8988T (cell line): Measurements from ENCODE around the gene RPL37A.

Experiments
- DNase-seq: peaks from one replicate; pipeline ENCODE4 v3.0.0; 2011

The RPL37A gene

DNA sequence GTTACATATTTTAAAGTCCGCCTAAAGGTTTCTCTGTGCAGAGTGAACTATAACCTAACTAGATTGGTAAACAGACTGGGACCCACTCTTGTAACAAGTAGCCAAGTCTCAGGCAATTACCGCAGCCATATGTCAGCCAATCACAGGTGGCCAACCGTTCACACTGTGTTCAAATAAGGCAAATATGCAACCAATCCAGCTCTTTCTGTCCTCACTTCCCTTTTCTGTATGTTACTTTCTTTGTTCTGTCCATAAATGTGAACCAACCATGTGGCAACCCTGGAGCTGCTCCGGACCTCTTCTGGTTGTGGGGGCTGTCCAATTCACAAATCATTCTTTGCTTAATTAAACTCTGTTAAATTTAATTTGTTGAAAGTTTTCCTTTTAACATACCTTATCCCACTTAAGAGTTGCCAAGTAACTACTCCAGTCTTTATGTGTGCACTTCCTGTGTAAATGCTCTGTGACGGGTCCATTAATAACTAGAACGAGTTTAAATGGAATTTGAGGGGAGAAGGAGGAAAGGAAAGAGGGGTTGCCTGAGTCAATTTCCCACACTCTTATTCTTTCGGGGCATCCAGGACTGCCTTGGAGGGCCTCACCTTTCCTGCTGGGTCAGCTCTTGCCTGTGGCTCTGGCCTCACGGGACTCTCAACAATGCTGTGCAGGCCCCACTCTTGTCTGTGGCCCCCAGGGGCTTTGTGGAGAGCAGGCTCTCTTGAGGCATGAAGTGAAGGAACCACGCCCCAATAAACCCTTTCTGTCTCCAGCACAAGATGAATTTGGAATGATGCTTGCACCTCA is 6.6 kb upstream of the RPL37A start:
- DNase-seq = no peak

DNA sequence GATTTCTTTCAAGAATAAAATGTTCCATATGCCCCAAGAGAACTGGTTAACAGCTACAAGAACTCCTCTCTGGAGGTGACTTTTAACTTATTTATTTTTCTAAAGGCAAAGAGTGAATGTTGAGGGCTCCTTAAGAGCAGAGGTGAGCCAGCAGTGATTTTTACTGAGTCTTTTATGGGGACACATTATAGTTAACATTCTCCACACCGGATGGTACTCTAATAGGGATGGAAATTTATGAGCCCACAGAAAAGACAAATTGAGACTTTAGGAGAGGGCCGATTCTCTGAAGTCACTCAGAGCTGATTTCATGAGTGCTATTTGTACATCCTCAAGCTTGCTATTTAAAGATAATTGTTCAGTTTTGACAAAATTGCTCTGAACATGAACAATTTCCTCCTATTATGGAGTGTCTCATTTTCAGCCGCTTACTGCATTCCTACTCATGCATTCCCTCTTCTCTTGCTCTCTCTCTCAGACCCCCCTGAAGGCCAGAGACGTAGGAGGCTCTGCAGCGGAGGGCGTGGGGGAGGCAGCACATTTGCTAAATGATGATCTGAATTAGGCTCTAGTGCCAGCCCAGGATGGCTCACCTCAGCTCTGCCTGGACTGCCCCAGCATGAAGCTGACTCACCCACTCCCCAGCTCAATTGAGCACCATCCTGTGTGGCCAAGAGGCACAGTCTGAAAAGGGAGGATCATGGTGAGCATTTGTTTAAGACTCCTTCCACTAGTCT is 5.9 kb upstream of the RPL37A start:
- no peak for DNase-seq

GRCh38 chr2:216493334-216493685 is 5.3 kb upstream of the RPL37A start:
- DNase-seq = no peak

DNA sequence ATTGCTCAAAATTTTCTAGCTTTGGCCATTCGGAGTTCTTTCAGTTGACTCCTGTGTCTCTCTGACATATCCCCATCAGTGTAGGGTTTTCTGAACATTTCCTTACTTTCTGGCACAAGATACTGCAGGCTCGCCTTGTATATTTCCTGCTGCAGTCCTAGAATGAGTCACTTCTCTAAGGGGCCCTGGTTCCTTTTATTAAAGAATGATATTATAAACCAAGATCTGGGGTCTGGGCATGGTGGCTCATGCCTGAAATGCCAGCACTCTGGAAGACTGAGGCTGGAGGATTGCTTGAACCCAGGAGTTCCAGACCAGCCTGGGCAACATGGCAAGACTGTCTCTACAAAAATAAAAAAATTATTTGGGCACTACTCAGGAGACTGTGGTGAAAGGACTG is 3.0 kb upstream of the RPL37A start:
- DNase-seq = no peak

DNA sequence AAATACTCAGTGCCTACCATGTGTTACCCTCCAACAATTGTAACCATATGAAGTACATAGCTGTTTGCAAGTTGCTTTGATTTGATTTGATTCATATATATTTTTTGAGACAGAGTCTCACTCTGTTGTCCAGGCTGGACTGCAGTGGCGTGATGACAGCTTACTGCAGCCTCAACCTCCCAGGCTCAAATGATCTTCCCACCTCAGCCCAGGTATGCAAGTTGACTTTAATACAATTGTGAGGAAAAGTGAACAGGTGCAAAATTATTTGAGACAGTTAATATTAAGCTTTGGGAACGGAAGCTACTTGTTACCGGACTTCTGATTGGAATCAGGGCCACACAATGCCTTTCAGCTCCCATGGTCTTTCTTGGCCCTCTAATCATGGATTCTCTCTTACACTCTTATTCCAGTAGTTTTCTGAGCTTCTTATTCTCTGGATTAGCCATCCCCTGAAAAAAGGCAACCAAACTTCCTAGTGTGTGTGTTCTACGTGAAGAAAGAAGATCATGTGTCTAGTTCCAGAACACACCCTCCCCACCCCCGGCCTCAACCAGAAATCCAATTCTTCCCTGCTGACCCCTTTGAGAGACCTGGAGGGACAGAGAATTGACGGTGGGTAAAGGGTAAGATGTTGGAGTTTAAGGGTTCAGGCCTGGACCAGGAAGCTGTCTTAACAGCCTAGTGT is 1.1 kb upstream of the RPL37A start:
- no peak for DNase-seq

DNA sequence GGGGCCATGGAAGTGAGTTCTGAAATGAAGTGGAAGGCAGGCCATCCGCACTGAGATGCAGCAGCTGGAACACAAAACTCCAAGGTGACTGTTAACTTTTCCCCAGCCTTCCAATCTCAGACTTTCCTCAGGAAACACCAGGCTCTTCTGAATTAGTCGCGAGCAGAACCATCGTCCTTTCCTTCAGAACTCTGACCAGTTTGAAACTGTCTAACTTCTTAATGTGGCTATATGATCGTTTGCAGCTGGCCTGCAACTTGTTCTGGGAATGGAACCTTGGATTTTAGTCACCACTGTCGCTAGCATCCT is 620 bp upstream of the RPL37A start:
- DNase-seq = no peak

DNA sequence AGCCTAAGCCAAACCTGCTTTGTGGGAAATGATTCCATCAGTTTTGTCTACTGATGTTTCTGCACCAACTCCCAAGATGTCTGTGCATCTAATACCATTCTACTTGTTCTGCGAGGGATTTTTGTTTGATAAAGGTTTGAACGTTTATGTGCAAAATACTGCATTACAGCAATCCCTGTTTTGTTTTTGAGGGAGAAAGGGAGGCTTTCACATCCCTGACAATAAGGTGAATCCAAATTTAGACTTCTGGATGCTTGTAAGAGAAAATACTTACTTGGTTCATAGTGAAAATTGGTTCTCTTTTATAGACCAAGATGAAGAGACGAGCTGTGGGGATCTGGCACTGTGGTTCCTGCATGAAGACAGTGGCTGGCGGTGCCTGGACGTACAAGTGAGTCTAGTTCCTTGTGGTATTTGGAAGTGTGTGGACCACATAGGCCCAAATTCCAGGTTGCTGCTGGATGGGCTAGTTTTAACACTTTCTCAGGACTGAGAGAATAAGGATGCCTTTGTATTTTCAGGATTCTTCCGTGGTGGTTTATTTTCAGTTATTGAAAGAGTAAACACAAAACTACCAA is 1.1 kb downstream of the RPL37A start:
- no peak for DNase-seq

DNA sequence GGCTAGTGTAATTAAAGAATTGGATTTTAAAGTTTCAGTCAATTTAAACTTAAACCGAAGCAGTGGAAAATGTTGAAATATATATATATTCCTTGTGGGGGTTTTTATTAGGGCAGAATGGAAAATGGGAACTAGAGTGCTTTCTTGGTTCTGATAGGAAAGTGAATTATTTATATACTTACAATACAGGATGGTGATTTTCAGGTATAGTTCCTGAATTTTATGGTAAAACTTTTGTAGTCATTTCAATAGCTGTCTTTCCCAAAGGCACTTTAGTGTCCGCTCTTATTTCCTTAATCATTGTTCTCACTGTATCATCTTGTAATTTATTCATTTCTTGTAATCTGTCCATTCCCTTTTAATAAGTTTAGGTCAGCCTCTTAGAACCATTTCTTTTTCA is 1.9 kb downstream of the RPL37A start:
- no peak for DNase-seq

GRCh38 chr2:216501854-216502253 is 3.2 kb downstream of the RPL37A start:
- DNase-seq = no peak

DNA sequence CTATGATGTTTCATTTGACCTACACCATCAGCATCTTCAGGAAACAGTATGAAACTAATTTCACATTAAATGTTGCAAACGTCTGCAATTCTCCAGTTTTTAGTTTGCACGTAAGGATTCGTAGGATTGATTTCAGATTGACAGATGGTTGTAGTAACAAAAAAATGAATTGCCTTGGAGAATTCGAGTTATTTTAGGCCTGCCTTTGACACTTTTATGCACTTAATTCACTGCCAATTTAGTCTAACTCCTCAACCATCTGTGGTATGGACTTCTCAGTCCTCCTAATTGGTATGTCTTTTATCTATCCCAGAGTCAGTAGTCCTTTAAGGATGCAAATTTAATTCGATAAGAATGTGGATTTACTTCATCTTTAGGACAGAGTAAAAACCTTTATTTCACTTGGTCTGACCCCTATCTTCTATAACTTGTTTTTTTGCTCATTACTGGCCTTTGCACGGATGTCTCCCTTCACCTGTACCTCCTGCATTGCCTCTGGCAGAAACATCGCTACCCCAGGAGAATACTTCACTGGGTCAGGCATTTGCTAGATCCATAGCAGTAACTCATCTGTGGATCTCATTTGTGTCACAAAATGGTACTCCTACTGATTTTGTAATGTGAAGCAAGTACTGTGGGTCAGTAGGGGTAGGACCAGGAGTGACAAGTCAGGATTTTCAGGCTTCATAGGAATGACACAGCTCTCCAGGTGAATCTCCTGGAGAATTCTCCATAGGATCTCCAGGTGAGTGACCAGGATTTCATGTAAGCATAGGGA is 3.9 kb downstream of the RPL37A start:
- no peak for DNase-seq

GRCh38 chr2:216503159-216503629 is 4.5 kb downstream of the RPL37A start:
- DNase-seq = no peak

- DNase-seq = no peak
These were observed 5.2 kb downstream of the RPL37A start for GRCh38 chr2:216503697-216504375.

GRCh38 chr2:216504376-216504762 is 5.7 kb downstream of the RPL37A start:
- no peak for DNase-seq

GRCh38 chr2:216505133-216506106 is 6.8 kb downstream of the RPL37A start:
- DNase-seq = no peak

GRCh38 chr2:216507220-216508160 is 8.8 kb downstream of the RPL37A start:
- no peak for DNase-seq

DNA sequence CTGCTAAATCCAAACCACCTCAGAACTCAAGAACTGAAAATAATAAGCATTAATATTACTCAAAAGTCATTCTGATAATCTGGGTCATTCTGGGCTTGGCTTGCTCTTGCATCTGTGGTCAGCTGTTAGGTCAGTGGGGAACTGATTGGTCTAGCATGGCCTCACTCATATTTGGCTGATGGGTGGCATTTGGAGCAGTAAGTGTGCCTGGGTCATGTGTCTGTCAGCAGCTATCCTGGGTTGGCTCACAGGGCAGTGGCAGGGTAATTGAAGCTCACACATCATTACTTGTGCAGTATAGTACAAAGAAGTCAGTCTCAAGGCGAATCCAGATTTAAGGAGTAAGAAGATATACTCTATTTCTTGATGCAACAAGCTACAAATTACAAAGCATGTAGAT is 9.6 kb downstream of the RPL37A start:
- DNase-seq = no peak

DNA sequence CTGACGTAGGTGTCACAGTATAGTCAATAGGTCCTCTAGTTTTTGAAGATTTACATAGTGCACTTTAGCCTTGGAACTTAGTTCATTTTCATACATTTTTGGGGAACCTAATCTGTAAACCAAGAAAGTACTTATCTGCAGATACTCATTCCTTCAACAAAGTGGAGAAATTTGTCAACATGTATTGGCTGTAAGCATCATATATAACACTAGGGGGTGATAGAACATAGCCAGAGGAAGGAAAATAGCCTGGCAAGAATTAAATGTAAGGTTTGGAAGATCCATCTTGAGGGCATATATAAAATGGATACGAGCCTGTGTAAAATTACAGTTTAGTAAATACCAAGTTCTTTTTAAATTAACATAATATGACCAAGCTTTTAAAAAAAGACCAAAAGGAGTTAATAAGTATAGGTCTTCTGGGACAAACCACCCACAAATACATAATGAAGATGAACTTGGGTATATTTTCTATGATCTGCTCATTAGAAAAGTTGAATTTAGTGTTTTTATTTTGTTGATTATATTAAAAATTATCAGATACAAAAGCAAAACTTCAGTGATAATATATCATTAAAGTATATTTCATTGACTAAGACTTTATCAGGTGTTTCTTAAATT is 18.2 kb downstream of the RPL37A start:
- DNase-seq = no peak

DNA sequence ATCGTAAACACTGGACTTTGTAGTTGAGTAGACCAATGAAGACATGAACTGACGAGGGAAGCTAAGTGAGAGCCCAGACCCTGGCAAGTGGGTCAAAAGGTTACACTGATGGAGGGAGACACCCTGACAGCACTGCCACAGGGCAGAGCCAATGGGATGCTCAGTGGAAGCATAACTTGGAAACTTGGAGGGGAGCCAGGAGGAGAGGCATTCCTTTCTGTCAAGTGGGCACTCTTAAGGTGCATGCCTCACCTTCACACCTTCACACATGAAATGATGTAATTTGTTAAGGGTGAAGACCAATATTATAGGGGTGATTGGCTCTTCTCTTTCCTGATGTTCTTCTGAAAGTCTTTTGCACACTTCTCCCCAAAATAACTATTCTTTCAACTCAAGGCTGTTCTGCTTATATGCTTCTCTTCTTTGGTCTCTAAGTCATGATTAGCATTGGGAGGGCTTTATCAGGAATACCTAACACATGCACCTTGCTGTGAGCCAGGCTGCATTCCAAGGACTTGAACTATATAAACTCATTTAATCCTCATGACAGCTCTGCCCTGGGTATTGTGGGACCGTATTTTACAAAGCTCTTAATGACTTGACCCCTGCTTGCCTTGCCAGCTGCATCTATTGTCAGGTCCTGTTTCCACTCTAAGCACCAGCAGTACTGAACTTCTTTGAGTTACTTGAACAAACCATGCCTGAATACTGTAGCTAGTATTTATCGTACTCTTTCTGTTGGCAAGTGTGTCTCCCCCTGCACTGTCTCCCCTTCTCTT is 19.0 kb downstream of the RPL37A start:
- DNase-seq = no peak
